HCT116 (cell line): ENCODE results near the gene CHST3.

Experiments used
- ATF3 ChIP-seq: IDR thresholded peaks from 2 replicates; pipeline ENCODE4 v1.6.1; 2012
- CEBPB ChIP-seq: IDR thresholded peaks from 2 replicates; pipeline ENCODE4 v1.6.1; 2012; ENCODE audit warnings: low read depth
- CTCF ChIP-seq, 3 experiments: fragments of 200-600 bp in 1 of 3; sonication (generic) in 1 of 3; IDR thresholded peaks in 2 of 3; conservative IDR thresholded peaks in 1 of 3; 2 replicates each; pipeline ENCODE4 v1.5.1; 2012 to 2017; ENCODE audit warnings: low read depth in 2 of 3, low read length in 2 of 3, antibody characterized with exemption in 1 of 3, borderline replicate concordance in 1 of 3, control low read depth in 1 of 3, mild to moderate bottlenecking in 1 of 3, mixed read lengths in 1 of 3, mixed run types in 1 of 3, moderate library complexity in 1 of 3; ENCODE audit not compliant: insufficient read depth in 1 of 3
- EZH2 ChIP-seq: fragments of 200-600 bp; sonication (generic); IDR thresholded peaks from 2 replicates; pipeline ENCODE4 v1.6.1; 2017; ENCODE audit warnings: antibody characterized with exemption, mixed run types
- EZH2phosphoT487 ChIP-seq: fragments of 200-600 bp; IDR thresholded peaks from 2 replicates; pipeline ENCODE4 v1.6.1; 2018; ENCODE audit warnings: antibody characterized with exemption, borderline replicate concordance
- FOSL1 ChIP-seq: IDR thresholded peaks from 2 replicates; pipeline ENCODE4 v1.6.1; 2012; ENCODE audit warnings: low read depth
- MAX ChIP-seq: IDR thresholded peaks from 2 replicates; pipeline ENCODE4 v1.6.1; 2012
- POLR2A ChIP-seq: IDR thresholded peaks from 2 replicates; pipeline ENCODE4 v1.7.0; 2011; ENCODE audit warnings: borderline replicate concordance; ENCODE audit not compliant: insufficient read depth, insufficient read length; ENCODE audit errors: extremely low read depth
- POLR2AphosphoS5 ChIP-seq: IDR thresholded peaks from 2 replicates; pipeline ENCODE4 v1.6.1; 2011; ENCODE audit warnings: mild to moderate bottlenecking, low read depth, low read length, moderate library complexity
- RAD21 ChIP-seq: IDR thresholded peaks from 2 replicates; pipeline ENCODE4 v1.6.1; 2012; ENCODE audit warnings: low read depth, mild to moderate bottlenecking
- REST ChIP-seq: IDR thresholded peaks from 2 replicates; pipeline ENCODE4 v1.6.1; 2012; ENCODE audit warnings: low read depth
- SIN3A ChIP-seq: IDR thresholded peaks from 2 replicates; pipeline ENCODE4 v1.6.1; 2012; ENCODE audit warnings: low read depth
- ZFX ChIP-seq: fragments of 450-650 bp; IDR thresholded peaks from 2 replicates; pipeline ENCODE4 v1.6.1; 2017
- ZNF274 ChIP-seq: fragments of 200-500 bp; sonication (Bioruptor generic); IDR thresholded peaks from 2 replicates; pipeline ENCODE4 v1.6.1; 2014; ENCODE audit warnings: mild to moderate bottlenecking, low read depth, low read length, inconsistent platforms

- no peak for TF ChIP-seq EZH2phosphoT487
- TF ChIP-seq CTCF (IDR thresholded peaks at IDR 0.05 in 2 of 3, conservative IDR thresholded peaks at IDR 0.05 in 1 of 3; ENCODE audit: borderline replicate concordance in 1 of 3, insufficient read depth in 1 of 3, low read depth in 2 of 3, low read length in 2 of 3), result no peak
- no peak for TF ChIP-seq POLR2AphosphoS5
- no peak for TF ChIP-seq POLR2A
- TF ChIP-seq FOSL1, result no peak
- TF ChIP-seq REST, result no peak
- no peak for TF ChIP-seq MAX
- no peak for TF ChIP-seq ZFX
- TF ChIP-seq CEBPB, result no peak
- no peak for TF ChIP-seq EZH2
- no peak for TF ChIP-seq RAD21
- TF ChIP-seq ZNF274, result no peak
- TF ChIP-seq SIN3A, result no peak
- no peak for TF ChIP-seq ATF3
Measured at GRCh38 chr10:71940752-71941151, 23.4 kb upstream of the CHST3 start.
